CD4-positive, alpha-beta T cell treated with Interleukin-15 for 4 hours (primary cell): ENCODE data around the gene SAMD4B.
"Not testable (repeated sequence)": the region's sequence is repeated elsewhere in the genome, so short reads cannot be mapped to it uniquely, and the experiment has no call there.

Experiments used
- DNase-seq: peaks from one replicate; pipeline ENCODE4 v3.0.0-alpha.2; 2020; ENCODE audit warnings: low spot score

SAMD4B gene

DNA sequence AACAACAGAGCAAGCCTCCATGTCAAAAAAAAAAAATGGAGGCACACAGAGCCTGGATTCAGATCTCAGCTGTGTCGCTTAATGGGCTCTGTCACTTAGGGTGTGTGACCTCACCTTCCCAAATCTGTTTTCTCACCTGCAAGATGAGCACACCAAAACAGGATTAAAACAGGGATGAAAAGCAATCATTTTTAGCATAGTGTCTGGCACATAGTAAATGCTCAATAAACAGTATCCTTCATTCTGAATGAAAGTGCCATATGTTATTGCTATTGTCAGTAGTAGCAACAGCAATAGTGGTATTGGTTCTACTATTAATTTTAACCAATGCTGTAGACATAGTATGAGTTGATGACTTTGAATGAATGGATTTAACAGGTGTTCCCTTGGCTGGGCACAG lies 23.3 kb downstream of the SAMD4B start:
- DNase-seq, result no peak

GRCh38 chr19:39369200-39369599 lies 27.0 kb downstream of the SAMD4B start:
- no peak for DNase-seq

- no peak for DNase-seq
Observed at GRCh38 chr19:39370735-39371134, 28.5 kb downstream of the SAMD4B start.

DNA sequence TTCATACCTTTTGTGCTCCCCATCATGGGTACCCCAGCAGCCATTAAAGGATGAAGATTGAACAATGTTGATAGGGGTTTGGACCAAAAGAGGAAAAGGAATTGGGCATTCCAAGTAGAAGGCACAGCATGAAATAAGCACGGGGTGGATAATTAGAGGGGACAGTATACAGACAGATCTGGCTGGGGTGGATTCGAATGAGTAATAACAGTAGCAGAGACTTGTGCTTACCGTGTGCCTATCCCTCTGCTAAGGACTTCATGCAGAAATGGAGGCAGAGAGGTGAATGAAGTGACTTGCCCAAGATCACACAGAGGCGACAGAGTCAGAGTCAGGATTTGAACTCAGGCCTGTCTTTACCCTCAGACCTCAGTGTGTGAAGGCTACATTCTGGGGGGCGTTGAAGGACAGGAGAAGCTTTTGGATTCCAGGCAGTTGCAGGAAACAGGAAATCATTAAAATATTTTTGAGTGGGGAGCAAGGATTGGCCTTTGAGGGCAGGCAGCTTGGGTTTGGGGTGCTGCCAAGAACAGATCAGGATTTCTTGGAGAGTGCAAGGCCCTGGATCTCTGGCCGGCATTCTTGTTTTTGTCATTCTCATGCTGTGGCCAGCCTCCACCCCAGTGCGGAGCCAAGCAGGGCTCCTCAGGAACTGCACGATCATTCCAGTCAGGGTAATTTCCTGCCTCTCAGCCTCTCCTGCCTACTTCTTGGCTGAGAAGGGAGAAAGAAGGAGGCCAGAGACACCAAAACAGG lies 30.0 kb downstream of the SAMD4B start:
- no peak for DNase-seq

GRCh38 chr19:39372941-39373340 lies 30.7 kb downstream of the SAMD4B start:
- DNase-seq, result no peak

DNA sequence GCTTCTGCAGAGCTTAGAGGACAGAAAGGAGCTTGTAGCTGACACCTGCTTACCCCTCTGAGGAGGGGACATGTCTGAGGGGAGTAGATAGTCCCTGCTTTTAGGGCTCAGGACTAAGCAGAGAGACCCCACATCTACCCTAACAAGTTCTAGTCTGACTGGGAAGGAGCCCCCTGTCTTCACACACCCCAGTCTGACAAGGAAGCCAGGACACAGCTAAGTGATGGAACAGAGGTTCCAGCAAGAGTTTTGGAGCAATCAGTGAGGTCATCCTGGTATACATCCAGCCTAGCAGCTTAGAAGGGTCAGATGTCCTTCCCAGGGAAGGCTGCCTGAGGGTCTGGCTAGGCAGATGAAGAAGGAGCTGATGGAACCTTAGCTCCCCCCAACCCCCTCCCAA lies 33.7 kb downstream of the SAMD4B start:
- no peak for DNase-seq

DNA sequence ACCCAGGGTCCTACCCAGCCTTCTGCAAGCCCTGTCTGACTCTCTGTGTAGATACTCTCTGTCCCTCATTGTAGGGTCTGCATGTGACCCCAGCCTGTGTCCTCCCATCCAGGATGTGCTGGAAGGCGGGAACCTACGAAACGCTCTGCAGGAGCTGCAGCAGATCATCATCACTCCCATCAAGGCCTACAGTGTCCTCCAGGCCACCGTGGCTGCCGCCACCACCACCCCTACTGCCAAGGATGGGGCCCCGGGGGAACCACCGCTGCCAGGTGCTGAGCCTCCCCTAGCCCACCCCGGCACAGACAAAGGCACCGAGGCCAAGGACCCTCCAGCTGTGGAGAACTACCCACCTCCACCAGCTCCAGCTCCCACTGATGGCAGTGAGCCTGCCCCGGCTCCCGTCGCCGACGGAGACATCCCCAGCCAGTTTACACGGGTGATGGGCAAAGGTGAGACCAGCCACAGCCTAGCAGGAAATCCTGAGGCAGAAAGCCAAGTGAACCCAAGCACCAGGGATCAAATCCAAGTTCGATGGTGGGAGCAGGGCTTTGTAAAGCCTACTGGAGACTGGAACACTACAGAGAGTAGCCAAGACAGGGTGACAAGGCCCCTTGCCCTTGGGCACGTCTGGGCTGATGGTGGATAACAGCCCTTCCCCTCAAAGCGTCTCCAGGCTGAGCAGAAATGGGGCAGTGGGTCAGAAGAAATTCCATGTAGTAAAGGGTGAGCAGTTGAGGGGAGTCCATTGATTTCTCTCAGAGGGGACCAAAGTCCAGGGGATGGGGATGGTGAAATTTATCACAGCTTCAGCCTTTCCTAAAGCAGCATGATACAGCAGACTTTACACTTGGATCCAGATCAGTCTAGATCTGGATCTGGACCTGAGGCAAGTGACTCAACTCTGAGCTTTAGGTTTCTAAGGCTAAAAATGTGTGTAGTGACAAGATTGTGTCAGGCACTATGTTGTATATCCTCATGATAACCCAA lies 35.4 kb downstream of the SAMD4B start:
- no peak for DNase-seq

DNA sequence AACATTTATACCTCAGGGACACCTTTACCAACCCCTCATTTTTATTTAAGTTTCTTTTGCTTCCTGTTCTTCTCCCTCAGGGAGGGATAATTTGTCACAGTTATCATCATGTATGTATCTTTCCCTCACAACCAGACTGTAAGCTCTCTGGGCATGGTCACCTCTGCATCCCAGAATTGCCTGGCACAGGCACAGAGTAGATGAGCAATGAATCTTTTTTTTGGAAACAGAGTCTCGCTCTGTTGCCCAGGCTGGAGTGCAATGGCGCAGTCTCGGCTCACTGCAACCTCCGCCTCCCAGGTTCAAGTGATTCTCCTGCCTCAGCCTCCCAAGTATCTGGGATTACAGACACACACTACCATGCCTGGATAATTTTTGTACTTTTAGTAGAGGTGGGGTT lies 37.1 kb downstream of the SAMD4B start:
- DNase-seq, result not testable (repeated sequence)

DNA sequence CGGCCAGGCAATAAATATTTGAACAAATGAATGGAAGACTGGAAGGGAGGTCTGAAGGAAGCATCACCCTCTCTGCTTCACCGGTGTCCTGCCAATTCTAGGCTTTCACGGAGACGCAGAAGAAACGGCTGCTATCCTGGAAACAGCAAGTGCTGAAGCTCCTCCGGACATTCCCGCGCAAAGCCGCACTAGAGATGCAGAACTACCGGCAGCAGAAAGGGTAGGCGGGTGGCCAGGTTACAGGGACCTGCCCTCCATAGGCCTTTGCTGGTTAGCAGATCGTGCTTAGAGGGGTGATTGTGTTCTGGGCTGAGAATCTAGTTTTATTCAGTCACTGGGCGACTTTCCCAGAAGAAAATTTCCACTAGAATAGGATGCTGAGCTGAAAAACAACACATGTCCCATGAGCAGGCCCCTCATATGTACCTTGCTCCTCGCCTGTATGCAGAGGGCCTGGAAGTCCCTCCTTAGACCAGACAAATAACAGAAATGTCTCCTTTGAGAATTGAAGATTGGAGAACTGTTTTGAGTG lies 37.7 kb downstream of the SAMD4B start:
- no peak for DNase-seq

DNA sequence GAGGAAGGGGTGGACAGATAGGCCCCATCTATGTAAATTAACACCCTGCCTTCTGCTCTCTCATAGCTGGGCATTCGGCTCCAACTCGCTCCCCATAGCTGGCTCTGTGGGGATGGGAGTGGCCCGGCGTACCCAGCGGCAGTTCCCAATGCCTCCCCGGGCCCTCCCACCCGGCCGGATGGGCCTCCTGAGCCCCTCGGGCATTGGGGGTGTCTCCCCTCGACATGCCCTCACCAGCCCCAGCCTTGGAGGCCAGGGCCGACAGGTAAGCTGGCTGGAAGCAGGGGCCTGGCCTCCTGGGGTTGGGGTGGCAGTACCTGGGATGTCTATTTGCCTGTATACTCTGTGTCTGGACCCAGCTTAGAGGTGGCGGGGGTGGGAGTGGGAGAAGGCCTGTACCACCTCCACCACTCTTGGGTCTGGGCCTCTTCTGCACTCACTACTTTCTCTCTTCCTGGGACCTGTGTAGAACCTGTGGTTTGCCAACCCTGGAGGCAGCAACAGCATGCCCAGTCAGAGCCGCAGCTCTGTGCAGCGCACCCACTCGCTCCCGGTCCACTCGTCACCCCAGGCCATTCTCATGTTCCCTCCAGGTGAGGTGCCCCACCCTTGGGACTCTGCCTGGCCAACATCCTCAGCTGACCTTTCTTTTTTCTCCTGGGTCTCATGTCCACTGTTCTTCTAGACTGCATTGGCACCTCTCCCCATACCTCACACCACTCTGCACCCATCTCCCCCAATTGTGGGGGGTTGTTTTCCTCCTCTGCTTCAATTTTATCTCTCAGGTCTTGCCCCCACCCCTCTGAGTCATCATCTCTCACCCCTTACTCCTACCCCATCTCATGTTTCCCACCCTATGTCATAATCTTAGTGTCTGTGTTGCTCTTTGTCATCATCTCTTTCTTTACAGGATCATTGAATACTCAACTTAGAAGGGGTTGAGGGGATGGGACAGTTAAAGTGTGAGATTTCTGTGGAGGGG lies 38.6 kb downstream of the SAMD4B start:
- DNase-seq, result no peak

GRCh38 chr19:39381910-39382611 lies 39.8 kb downstream of the SAMD4B start:
- DNase-seq, result no peak

DNA sequence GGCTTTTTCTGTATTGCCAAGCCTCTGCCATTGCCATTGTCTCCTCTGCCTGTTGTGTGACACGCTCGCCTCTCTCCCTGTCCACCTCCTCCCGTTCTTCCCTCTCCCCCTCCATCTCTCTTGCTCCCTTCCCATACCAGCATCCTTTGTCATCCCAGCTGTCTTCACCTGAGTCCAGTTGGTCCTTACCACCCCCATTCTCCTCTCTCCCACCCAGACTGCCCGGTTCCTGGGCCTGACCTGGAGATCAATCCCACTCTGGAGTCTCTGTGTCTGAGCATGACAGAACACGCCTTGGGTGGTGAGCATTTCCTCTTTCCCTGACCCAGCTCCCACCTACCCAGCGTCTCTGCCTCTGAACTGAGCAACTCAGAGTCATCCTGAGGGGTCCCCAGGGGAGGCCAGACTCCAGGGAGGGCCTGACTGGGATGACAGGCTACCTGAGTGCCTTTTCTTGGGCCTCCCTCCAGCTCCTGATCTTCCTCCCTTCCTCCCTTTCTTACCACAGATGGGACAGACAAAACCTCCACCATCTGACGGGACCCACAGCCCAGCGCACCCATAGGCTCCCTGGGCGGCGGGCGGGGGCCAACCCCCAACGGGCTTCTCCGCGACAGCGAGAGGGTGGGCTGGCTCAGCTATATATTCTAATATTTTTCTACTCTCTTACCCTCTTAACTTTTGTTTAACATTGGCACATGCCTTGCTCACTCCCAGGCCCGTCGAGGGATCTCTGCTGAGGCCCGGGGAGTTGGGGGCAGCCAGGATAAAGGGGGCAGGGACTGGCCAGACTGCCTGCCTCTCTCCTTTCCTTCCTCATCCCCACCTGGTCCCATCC lies 41.0 kb downstream of the SAMD4B start:
- no peak for DNase-seq

DNA sequence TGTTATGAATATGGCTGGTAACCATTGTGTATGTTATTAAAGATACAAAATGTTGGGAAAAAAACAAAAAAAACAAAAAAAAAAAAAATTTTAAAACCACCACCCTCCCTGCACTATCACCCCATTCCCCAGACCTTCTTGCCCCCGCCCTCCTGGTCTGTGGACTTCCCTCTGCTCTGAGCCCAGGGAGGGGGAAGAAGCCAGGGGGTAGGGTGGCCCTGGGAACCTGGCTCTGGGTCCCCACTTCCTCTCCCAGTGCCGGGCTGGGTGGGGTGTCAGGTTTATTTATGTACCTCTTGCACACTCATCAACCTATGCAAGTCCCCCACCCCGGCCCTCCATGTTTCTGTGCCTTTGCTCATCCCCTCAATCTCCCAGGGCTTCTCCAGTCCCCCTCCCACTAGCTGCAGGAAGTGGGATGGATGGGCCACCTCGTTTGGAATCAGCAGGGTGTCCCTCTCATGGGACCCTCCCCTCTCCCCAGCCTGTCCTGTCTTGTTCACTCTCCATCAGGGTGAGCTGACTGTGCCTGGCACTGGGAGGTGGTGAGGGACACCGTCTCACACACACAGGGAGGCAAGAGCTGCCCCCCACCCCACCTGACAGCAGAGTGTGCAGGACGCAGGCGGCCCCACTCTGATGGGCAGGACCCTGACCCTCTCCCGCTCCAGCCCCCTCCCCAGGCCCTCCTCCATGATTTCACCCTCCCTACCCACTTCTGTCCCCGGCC lies 42.8 kb downstream of the SAMD4B start:
- DNase-seq, result no peak

DNA sequence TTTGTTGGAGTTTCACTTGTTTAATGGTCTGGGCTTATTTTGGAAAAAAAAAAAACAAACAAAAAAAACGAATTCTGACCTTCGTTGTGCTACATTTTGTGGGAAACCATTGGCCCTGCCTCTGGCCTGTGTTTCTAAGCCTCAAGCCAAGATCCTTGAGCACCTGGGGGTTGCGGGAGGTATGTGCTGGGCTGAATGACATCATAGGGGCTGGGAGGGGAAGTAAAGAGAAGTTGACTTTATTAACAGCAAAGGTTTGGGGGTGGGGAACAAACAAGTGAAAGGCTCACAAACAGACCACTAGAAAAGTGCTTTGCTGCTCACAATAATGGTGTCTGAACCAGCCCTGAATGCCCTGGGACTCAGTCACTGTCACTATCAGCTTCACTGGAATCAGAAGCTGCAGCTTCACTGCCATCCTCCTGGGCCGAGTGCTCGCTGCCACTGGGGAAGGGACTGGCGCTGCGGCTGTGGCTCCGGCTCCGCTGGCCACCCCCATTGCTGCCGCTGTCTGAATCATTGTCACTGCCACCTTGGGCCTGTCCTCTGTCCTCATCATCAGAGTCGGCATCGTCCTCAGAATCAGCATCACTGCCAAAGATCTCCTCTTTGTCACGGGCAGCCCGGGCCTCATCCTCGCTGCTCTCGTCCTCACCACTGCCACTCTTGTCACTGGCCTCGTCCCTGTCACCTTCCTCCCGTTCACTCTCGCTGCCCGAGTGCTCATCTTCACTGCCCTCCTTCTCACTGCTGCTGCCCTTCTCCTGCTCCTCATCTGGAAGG lies 43.6 kb downstream of the SAMD4B start:
- no peak for DNase-seq

DNA sequence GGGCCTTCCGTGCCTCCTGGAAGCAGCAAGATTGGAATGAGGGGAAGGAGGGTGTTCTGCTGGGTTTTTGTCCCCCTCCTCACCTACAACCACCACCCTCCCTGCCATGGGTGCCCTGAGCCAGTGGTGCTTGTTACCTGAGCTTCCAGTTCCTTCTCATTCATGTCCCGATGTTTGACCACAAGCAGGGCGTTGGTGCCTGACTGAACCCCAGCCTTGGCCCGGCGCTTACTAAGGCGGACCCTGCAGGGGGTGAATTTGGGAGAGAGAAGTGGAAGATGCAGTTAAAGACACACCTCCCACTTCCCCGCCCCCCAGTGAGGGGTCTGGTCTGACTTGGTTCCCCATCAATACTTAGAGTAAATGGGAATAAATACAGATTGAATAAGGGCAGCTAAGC lies 44.3 kb downstream of the SAMD4B start:
- no peak for DNase-seq

GRCh38 chr19:39388657-39389056 lies 46.4 kb downstream of the SAMD4B start:
- DNase-seq, result no peak

DNA sequence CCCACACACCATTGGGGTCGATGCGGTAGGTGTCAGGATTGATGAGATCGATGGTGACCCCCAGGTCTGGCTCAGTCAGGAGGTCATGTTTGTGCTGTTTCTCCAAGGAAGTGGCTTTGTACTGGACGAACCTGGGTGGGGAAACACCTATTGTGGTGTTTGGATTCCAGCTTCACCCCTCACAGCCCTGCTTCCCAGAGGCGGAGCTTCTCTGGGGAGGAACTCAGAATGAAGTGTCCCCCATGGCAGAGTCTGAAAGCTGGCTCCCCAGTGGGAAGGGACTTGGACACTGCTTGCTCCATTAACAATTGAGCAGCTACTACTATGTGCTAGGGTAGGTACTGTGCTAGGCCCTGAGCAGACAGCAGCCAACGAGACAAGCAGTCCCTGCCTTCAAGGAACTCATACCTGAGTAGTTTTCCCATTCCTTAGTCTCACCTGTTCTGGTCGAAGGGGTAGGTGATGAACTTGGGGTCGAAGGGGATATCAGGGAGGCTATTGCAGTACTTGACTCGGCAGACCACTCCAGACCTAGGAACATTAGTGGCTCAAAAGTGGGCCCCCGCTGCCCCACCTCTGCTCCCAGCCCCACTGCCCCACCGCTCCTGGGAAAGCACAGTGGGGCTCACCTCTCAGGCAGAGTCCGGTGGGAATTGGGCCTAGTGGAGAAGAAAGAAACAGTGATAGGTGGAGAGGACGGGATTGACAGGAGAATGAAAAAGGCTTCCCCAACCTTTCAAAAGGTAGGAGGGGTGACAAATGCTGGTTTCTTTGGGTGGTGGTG lies 47.6 kb downstream of the SAMD4B start:
- no peak for DNase-seq

- peak; percentile 72 for DNase-seq
Observed at GRCh38 chr19:39390451-39390750, 48.2 kb downstream of the SAMD4B start.
